Mononuclear cell (primary cell): ENCODE results near the gene NLGN2. TPM values are rescaled to one million over a fixed set of nuclear protein-coding genes. Genes with fewer than 3 reads are reported as not detected.

ENCODE experiments used
- H3K27me3 ChIP-seq: 2 replicates; pipeline ENCODE4 v1.6.0; 2011; ENCODE audit warnings: low read length, control low read depth; ENCODE audit not compliant: insufficient read depth
- H3K4me1 ChIP-seq: 2 replicates; pipeline ENCODE4 v1.5.1; 2011; ENCODE audit warnings: mild to moderate bottlenecking, low read length, control low read depth; ENCODE audit not compliant: insufficient read depth
- H3K4me3 ChIP-seq: 2 replicates; pipeline ENCODE4 v1.5.1; 2011; ENCODE audit warnings: mild to moderate bottlenecking, low read length, moderate library complexity
- H3K9me3 ChIP-seq: 2 replicates; pipeline ENCODE4 v1.5.1; 2011; ENCODE audit warnings: low read depth, mild to moderate bottlenecking, control low read depth, low read length
- total RNA-seq: library from RNA; depleted of rRNA; stranded (reverse); fragments of >200 nt; gene quantifications from one replicate; pipeline ENCODE4 v1.2.3, GENCODE V29; 2012

Gene NLGN2
- total RNA-seq, 1 donor = 0.73 TPM

DNA sequence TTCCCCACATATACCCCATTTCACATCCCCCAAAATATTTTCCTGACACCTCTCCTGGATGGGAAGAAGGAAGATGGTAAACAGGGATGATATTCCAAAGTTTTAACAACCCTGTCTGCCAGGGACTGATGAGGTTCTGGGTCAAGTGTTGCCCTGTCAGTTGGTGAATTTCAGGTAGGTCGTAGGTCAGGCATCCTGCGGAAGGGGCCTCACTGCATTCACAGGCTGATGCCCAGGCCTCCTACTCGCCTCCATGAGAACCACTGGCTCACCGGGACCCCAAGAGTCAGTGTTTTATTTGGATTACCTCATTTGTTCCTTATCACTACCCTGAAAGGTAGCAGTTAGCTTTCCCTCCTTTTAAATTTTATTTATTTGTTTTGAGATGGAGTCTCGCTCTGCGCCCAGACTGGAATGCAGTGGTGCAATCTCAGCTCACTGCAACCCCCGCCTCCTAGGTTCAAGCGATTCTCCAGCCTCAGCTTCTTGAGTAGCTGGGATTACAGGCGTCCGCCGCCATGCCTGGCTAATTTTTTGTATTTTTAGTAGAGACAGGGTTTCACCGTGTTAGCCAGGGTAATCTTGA is 61.3 kb downstream of the NLGN2 start:
- Histone ChIP-seq H3K9me3 (no peaks in the 10 kb centered on the region), H3K27me3 (no peaks in the 10 kb centered on the region), H3K4me1 (peaks cover 30% of the 10 kb centered on the region), H3K4me3 (no peak overlapping the region)

Other genes with a start within 250 kb of the NLGN2 start
- 4.6 TPM for gene ASGR1, start 228.5 kb upstream of the NLGN2 start, total RNA-seq
- 9.0 TPM for gene DLG4, start 188.0 kb upstream of the NLGN2 start, total RNA-seq
- gene ACADVL, start 187.9 kb upstream of the NLGN2 start, total RNA-seq = 143 TPM
- gene DVL2, start 173.3 kb upstream of the NLGN2 start, total RNA-seq = 23.1 TPM
- 6.5 TPM for gene PHF23, start 168.4 kb upstream of the NLGN2 start, total RNA-seq
- gene GABARAP, start 165.4 kb upstream of the NLGN2 start, total RNA-seq = 396 TPM
- 38.8 TPM for gene CTDNEP1, start 156.1 kb upstream of the NLGN2 start, total RNA-seq
- 14.4 TPM for gene ELP5, start 155.6 kb upstream of the NLGN2 start, total RNA-seq
- gene CLDN7, start 145.4 kb upstream of the NLGN2 start, total RNA-seq = 0.10 TPM
- gene SLC2A4, start 126.1 kb upstream of the NLGN2 start, total RNA-seq = not detected
- not detected for gene YBX2, start 113.2 kb upstream of the NLGN2 start, total RNA-seq
- gene EIF5A, start 100.2 kb upstream of the NLGN2 start, total RNA-seq = 340 TPM
- gene GPS2, start 92.5 kb upstream of the NLGN2 start, total RNA-seq = 65.9 TPM
- gene NEURL4, start 78.5 kb upstream of the NLGN2 start, total RNA-seq = 4.8 TPM
- 107 TPM for gene ACAP1, start 71.3 kb upstream of the NLGN2 start, total RNA-seq
- gene KCTD11, start 55.7 kb upstream of the NLGN2 start, total RNA-seq = 0.73 TPM
- not detected for gene TMEM95, start 52.7 kb upstream of the NLGN2 start, total RNA-seq
- 5.5 TPM for gene TNK1, start 26.8 kb upstream of the NLGN2 start, total RNA-seq
- gene PLSCR3, start 13.3 kb upstream of the NLGN2 start, total RNA-seq = 21.6 TPM
- gene TMEM256, start 3.7 kb upstream of the NLGN2 start, total RNA-seq = 41.1 TPM
- not detected for gene SPEM1, start 12.5 kb downstream of the NLGN2 start, total RNA-seq
- gene SPEM2, start 17.8 kb downstream of the NLGN2 start, total RNA-seq = not detected
- gene SPEM3, start 21.0 kb downstream of the NLGN2 start, total RNA-seq = under 0.01 TPM
- gene TMEM102, start 27.6 kb downstream of the NLGN2 start, total RNA-seq = 4.6 TPM
- gene FGF11, start 31.7 kb downstream of the NLGN2 start, total RNA-seq = 0.21 TPM
- gene CHRNB1, start 37.2 kb downstream of the NLGN2 start, total RNA-seq = 3.3 TPM
- gene ZBTB4, start 71.8 kb downstream of the NLGN2 start, total RNA-seq = 30.9 TPM
- not detected for gene SLC35G6, start 73.6 kb downstream of the NLGN2 start, total RNA-seq
- gene POLR2A, start 76.5 kb downstream of the NLGN2 start, total RNA-seq = 174 TPM
- gene TNFSF12, start 141.2 kb downstream of the NLGN2 start, total RNA-seq = 14.4 TPM
- gene TNFSF13, start 150.9 kb downstream of the NLGN2 start, total RNA-seq = 44.9 TPM
- 33.1 TPM for gene SENP3, start 154.1 kb downstream of the NLGN2 start, total RNA-seq
- 147 TPM for gene CD68, start 171.8 kb downstream of the NLGN2 start, total RNA-seq
- 48.0 TPM for gene MPDU1, start 176.0 kb downstream of the NLGN2 start, total RNA-seq
- gene SOX15, start 182.2 kb downstream of the NLGN2 start, total RNA-seq = 0.52 TPM
- 7.7 TPM for gene FXR2, start 207.1 kb downstream of the NLGN2 start, total RNA-seq
- 28.3 TPM for gene SAT2, start 220.0 kb downstream of the NLGN2 start, total RNA-seq
- not detected for gene SHBG, start 222.3 kb downstream of the NLGN2 start, total RNA-seq
- gene ATP1B2, start 243.1 kb downstream of the NLGN2 start, total RNA-seq = not detected